Endothelial cell of umbilical vein (primary cell): ENCODE results near the gene SNX24. TPM values are rescaled to one million over a fixed set of nuclear protein-coding genes. Genes with fewer than 3 reads are reported as not detected.

Source experiments
- BruUV-seq: library from RNA; stranded (reverse); fragments of 400-500 nt; replicated peaks from 2 replicates; lab custom pipeline; 2021; lab: Mats Ljungman, UMichigan
- CTCF ChIA-PET: fragments of 300-600, 350-600 bp; sonication (Branson Sonifier 250); formaldehyde crosslinking; loops from one replicate; lab custom pipeline; 2021; ENCODE audit warnings: antibody characterized with exemption, inconsistent platforms; lab: Charles Lee
- POLR2A ChIA-PET: fragments of 300-600, 350-600 bp; sonication (Branson Sonifier 250); formaldehyde crosslinking; loops from one replicate; lab custom pipeline; 2021; ENCODE audit warnings: antibody characterized with exemption, inconsistent platforms; lab: Charles Lee
- DNase-seq: peaks from one replicate; pipeline ENCODE4 v3.0.0-alpha.2; 2011; ENCODE audit warnings: low read depth, low spot score
- FAIRE-seq: peaks from 2 replicates; lab custom pipeline; 2011; peaks lifted over from hg19 to GRCh38; lab: Jason Lieb, UNC
- H2AFZ ChIP-seq: 2 replicates; pipeline ENCODE4 v1.6.0; 2012; ENCODE audit warnings: low read depth, low read length, control low read depth, inconsistent platforms
- H3K27ac ChIP-seq: 2 replicates; pipeline ENCODE4 v1.5.1; 2011; ENCODE audit warnings: low read depth, mild to moderate bottlenecking, control low read depth, low read length, moderate library complexity; ENCODE audit not compliant: insufficient read depth
- H3K27me3 ChIP-seq, 2 experiments: 2 replicates each; pipeline versions ENCODE4 v1.6.0 to v1.6.1; 2011; ENCODE audit warnings: low read length in 2 of 2, mixed read lengths in 1 of 2; ENCODE audit not compliant: control insufficient read depth in 2 of 2, insufficient read depth in 2 of 2
- H3K36me3 ChIP-seq, 2 experiments: 2 replicates in 1 of 2; 3 replicates in 1 of 2; pipeline ENCODE4 v1.5.1; 2011; ENCODE audit warnings: low read length in 2 of 2, mild to moderate bottlenecking in 1 of 2, moderate library complexity in 1 of 2; ENCODE audit not compliant: control insufficient read depth in 2 of 2, insufficient read depth in 2 of 2; ENCODE audit errors: extremely low read depth in 1 of 2
- H3K4me1 ChIP-seq: 3 replicates; pipeline ENCODE4 v1.5.1; 2011; ENCODE audit warnings: mild to moderate bottlenecking, low read length; ENCODE audit not compliant: control insufficient read depth, insufficient read depth; ENCODE audit errors: extremely low read depth
- H3K4me2 ChIP-seq: 2 replicates; pipeline ENCODE4 v1.6.1; 2011; ENCODE audit warnings: low read length, control low read depth, mixed read lengths; ENCODE audit not compliant: insufficient read depth
- H3K4me3 ChIP-seq, 3 experiments: fragments of 200-600 bp in 1 of 3; sonication (generic), shearing (Covaris generic) in 1 of 3; replicated peaks in 1 of 3; 2 replicates each; pipeline ENCODE4 v1.5.1; 2011 to 2016; ENCODE audit warnings: control low read depth in 3 of 3, low read length in 3 of 3, mild to moderate bottlenecking in 2 of 3, inconsistent platforms in 1 of 3, low read depth in 1 of 3, moderate library complexity in 1 of 3; ENCODE audit not compliant: insufficient read depth in 1 of 3
- H3K79me2 ChIP-seq: 2 replicates; pipeline ENCODE4 v1.6.0; 2012; ENCODE audit warnings: low read length, inconsistent platforms; ENCODE audit not compliant: control insufficient read depth, insufficient read depth
- H3K9ac ChIP-seq: replicated peaks from 2 replicates; pipeline ENCODE3; 2011; ENCODE audit warnings: low read length, control low read depth; ENCODE audit not compliant: insufficient read depth; ENCODE audit errors: extremely low read depth
- H3K9me1 ChIP-seq: replicated peaks from 3 replicates; pipeline ENCODE4 v1.6.0; 2011; ENCODE audit warnings: mild to moderate bottlenecking, low read length; ENCODE audit not compliant: control insufficient read depth, insufficient read depth; ENCODE audit errors: extremely low read depth
- H3K9me3 ChIP-seq: replicated peaks from 2 replicates; pipeline ENCODE4 v1.5.1; 2012; ENCODE audit warnings: low read length, inconsistent platforms; ENCODE audit not compliant: control insufficient read depth, insufficient read depth
- H4K20me1 ChIP-seq: replicated peaks from 2 replicates; pipeline ENCODE3; 2011; ENCODE audit warnings: mild to moderate bottlenecking, low read length; ENCODE audit not compliant: control insufficient read depth, insufficient read depth; ENCODE audit errors: extremely low read depth
- CTCF ChIP-seq, 2 donors: IDR thresholded peaks; 1 replicate in 1 of 2; 2 replicates in 1 of 2; pipeline ENCODE4 v1.5.1; 2011; ENCODE audit warnings: low read length in 2 of 2, mild to moderate bottlenecking in 2 of 2, moderate library complexity in 2 of 2, control low read depth in 1 of 2, inconsistent platforms in 1 of 2, low read depth in 1 of 2; ENCODE audit not compliant: insufficient read depth in 1 of 2; ENCODE audit errors: extremely low read depth in 1 of 2
- EZH2 ChIP-seq: IDR thresholded peaks from 2 replicates; pipeline ENCODE4 v1.6.1; 2012; ENCODE audit warnings: borderline replicate concordance, low read depth, mild to moderate bottlenecking, moderate library complexity, low read length, inconsistent platforms; ENCODE audit not compliant: severe bottlenecking
- FOS ChIP-seq: IDR thresholded peaks from 2 replicates; pipeline ENCODE4 v1.6.1; 2011; ENCODE audit warnings: mild to moderate bottlenecking, low read length, moderate library complexity, borderline replicate concordance; ENCODE audit not compliant: insufficient read depth
- GATA2 ChIP-seq: IDR thresholded peaks from 2 replicates; pipeline ENCODE4 v1.7.0; 2011; ENCODE audit warnings: low read depth, mild to moderate bottlenecking, moderate library complexity, mixed read lengths, low read length; ENCODE audit not compliant: insufficient read length, insufficient read depth
- MAX ChIP-seq: IDR thresholded peaks from 2 replicates; pipeline ENCODE4 v1.6.1; 2011; ENCODE audit not compliant: insufficient read depth, insufficient read length
- MYC ChIP-seq: IDR thresholded peaks from one replicate; pipeline ENCODE4 v1.6.1; 2011; ENCODE audit warnings: mild to moderate bottlenecking, low read depth, low read length
- POLR2A ChIP-seq: IDR thresholded peaks from 2 replicates; pipeline ENCODE4 v1.6.1; 2012; ENCODE audit warnings: low read depth, mild to moderate bottlenecking, control low read depth, low read length
- POLR2AphosphoS5 ChIP-seq: IDR thresholded peaks from 2 replicates; pipeline ENCODE4 v1.6.1; 2012; ENCODE audit warnings: low read depth, mild to moderate bottlenecking, control low read depth, low read length, moderate library complexity; ENCODE audit not compliant: insufficient read depth
- dilution Hi-C: fragments of 300-500 bp; cut with MboI; formaldehyde crosslinking; loops from one replicate; pipeline ENCODE4 v1.15.0; 2019; ENCODE audit warnings: low sequenced_read_pairs; ENCODE audit not compliant: extremely low pct_ligation_motif_present
- intact Hi-C: fragments of 100-400 bp; cut with micrococcal nuclease; formaldehyde crosslinking; loops from one replicate; pipeline ENCODE4 v1.10.0; 2022
- polyA plus RNA-seq, 4 experiments: library from polyadenylated mRNA; depleted of rRNA in 3 of 4; stranded (reverse) in 3 of 4; unstranded in 1 of 4; fragments of >200 nt; gene quantifications; 2 replicates each; pipeline versions ENCODE4 v1.2.1 to v1.2.3, GENCODE V29; 2011 to 2012; ENCODE audit warnings: missing spikeins in 1 of 4
- total RNA-seq: library from RNA; stranded (reverse); gene quantifications from 2 replicates; pipeline ENCODE4 v1.2.3, GENCODE V29; 2021

Gene SNX24
- total and polyA plus RNA-seq, 2 donors (not counting 3 experiments of a cell fraction or from before 2014, with no cell fraction given) = 2.9 to 14.9 TPM

- peaks cover 6% of the 10 kb centered on the region for H3K4me1 ChIP-seq
- intact Hi-C loops = no loop called here
- no peak overlapping the region for H3K4me3 ChIP-seq
- ChIA-PET CTCF (no interaction called here), POLR2A (no interaction called here)
- no peaks in the 10 kb centered on the region for H3K79me2 ChIP-seq
- no peak for TF ChIP-seq FOS
- TF ChIP-seq GATA2 = no peak
- TF ChIP-seq EZH2 = no peak
- TF ChIP-seq POLR2AphosphoS5 = no peak
- no peak for TF ChIP-seq POLR2A
- no peak for FAIRE-seq
- dilution Hi-C loops = no loop called here
- no peaks in the 10 kb centered on the region for H4K20me1 ChIP-seq
- no peak overlapping the region for H3K9ac ChIP-seq
- no peaks in the 10 kb centered on the region for H3K9me3 ChIP-seq
- H2AFZ ChIP-seq = no peak overlapping the region
- H3K36me3 ChIP-seq = no peaks in the 10 kb centered on the region
- no peaks in the 10 kb centered on the region for H3K9me1 ChIP-seq
- H3K27ac ChIP-seq = no peak overlapping the region
- H3K4me2 ChIP-seq = no peak overlapping the region
- H3K27me3 ChIP-seq = no peaks in the 10 kb centered on the region
- DNase-seq = no peak
- no TSS peak for BruUV-seq
These were observed 90.7 kb downstream of the SNX24 start for GRCh38 chr5:122936088-122936487.

GRCh38 chr5:122937914-122938313 lies 92.5 kb downstream of the SNX24 start:
- BruUV-seq = no TSS peak
- DNase-seq (peak; percentile 6), FAIRE-seq (no peak)
- dilution Hi-C loops = no loop called here
- Histone ChIP-seq H3K9me3 (no peaks in the 10 kb centered on the region), H3K27ac (no peak overlapping the region), H3K79me2 (no peaks in the 10 kb centered on the region), H4K20me1 (no peaks in the 10 kb centered on the region), H3K9ac (no peak overlapping the region), H3K36me3 (no peaks in the 10 kb centered on the region), H3K4me1 (peaks cover 11% of the 10 kb centered on the region), H3K4me3 (no peak overlapping the region), H3K27me3 (no peaks in the 10 kb centered on the region), H2AFZ (no peak overlapping the region), H3K9me1 (no peaks in the 10 kb centered on the region), H3K4me2 (no peak overlapping the region)
- POLR2A ChIA-PET = no interaction called here
- TF ChIP-seq EZH2 = no peak
- no peak for TF ChIP-seq GATA2
- TF ChIP-seq MAX = no peak
- no peak for TF ChIP-seq MYC
- no peak for TF ChIP-seq CTCF (IDR thresholded peaks at IDR 0.05; ENCODE audit: extremely low read depth in 1 of 2, insufficient read depth in 1 of 2, low read depth in 1 of 2, low read length in 2 of 2)
- intact Hi-C loops = no loop called here
- CTCF ChIA-PET = interaction anchor here (0.7 kb wide), 1 partner anchor 8 kb away, joined by 3 read pairs; no protein-coding TSS in a partner anchor
